Liver (tissue), 9 donors: ENCODE results near the gene ERGIC3. TPM values are rescaled to one million over a fixed set of nuclear protein-coding genes. Genes with fewer than 3 reads are reported as not detected.
"Not testable (repeated sequence)": the region's sequence is repeated elsewhere in the genome, so short reads cannot be mapped to it uniquely, and the experiment has no call there.

Experiments
- DNase-seq: peaks from one replicate; pipeline ENCODE4 v3.0.0-alpha.2; 2017; ENCODE audit warnings: low spot score
- H3K27ac ChIP-seq, 2 donors: one replicate each; pipeline ENCODE4 v1.7.0; 2013; ENCODE audit warnings: inconsistent platforms in 2 of 2, low read length in 2 of 2, control low read depth in 1 of 2, low read depth in 1 of 2, mild to moderate bottlenecking in 1 of 2
- H3K27me3 ChIP-seq, 4 donors: one replicate each; pipeline versions ENCODE4 v1.6.1 to v1.7.0; 2013; ENCODE audit warnings: low read length in 3 of 4, inconsistent platforms in 1 of 4, mild to moderate bottlenecking in 1 of 4, moderate library complexity in 1 of 4; ENCODE audit not compliant: control insufficient read depth in 4 of 4, insufficient read depth in 4 of 4
- H3K36me3 ChIP-seq, 4 donors: one replicate each; pipeline versions ENCODE4 v1.6.1 to v1.7.0; 2013; ENCODE audit warnings: low read length in 3 of 4, mild to moderate bottlenecking in 3 of 4, low read depth in 1 of 4, moderate library complexity in 1 of 4; ENCODE audit not compliant: control insufficient read depth in 4 of 4, insufficient read depth in 3 of 4
- H3K4me1 ChIP-seq, 4 donors: one replicate each; pipeline versions ENCODE4 v1.6.1 to v1.7.0; 2013; ENCODE audit warnings: low read length in 3 of 4, mild to moderate bottlenecking in 3 of 4, moderate library complexity in 1 of 4; ENCODE audit not compliant: control insufficient read depth in 4 of 4, insufficient read depth in 4 of 4
- H3K4me3 ChIP-seq, 3 donors: one replicate each; pipeline versions ENCODE4 v1.6.1 to v1.7.0; 2013; ENCODE audit warnings: low read length in 3 of 3, control low read depth in 1 of 3, low read depth in 1 of 3, mild to moderate bottlenecking in 1 of 3
- H3K9ac ChIP-seq, 2 donors: one replicate each; pipeline ENCODE4 v1.7.0; 2013; ENCODE audit warnings: low read length in 2 of 2, mild to moderate bottlenecking in 2 of 2, moderate library complexity in 2 of 2, control low read depth in 1 of 2, low read depth in 1 of 2
- H3K9me3 ChIP-seq, 4 donors: one replicate each; pipeline versions ENCODE4 v1.6.1 to v1.7.0; 2013; ENCODE audit warnings: low read length in 3 of 4; ENCODE audit not compliant: control insufficient read depth in 4 of 4
- ATF3 ChIP-seq: IDR thresholded peaks from 2 replicates; pipeline ENCODE4 v1.6.1; 2016; ENCODE audit warnings: antibody characterized with exemption
- CTCF ChIP-seq: fragments of 150-350 bp; IDR thresholded peaks from 2 replicates; pipeline ENCODE4 v1.5.1; 2017; ENCODE audit warnings: improper control_type of control experiment, low read depth, low read length; ENCODE audit not compliant: missing input control
- EGR1 ChIP-seq, 2 donors: IDR thresholded peaks; 2 replicates each; pipeline ENCODE4 v1.6.1; 2016 to 2018; ENCODE audit warnings: antibody characterized with exemption in 2 of 2, low read depth in 2 of 2
- FOXA1 ChIP-seq: IDR thresholded peaks from 2 replicates; pipeline ENCODE4 v1.6.1; 2016; ENCODE audit warnings: antibody characterized with exemption
- FOXA2 ChIP-seq: IDR thresholded peaks from 2 replicates; pipeline ENCODE4 v1.6.1; 2016; ENCODE audit warnings: antibody characterized with exemption
- HNF4A ChIP-seq, 2 donors: conservative IDR thresholded peaks; 2 replicates each; pipeline ENCODE4 v1.6.1; 2016; ENCODE audit warnings: antibody characterized with exemption in 2 of 2, mild to moderate bottlenecking in 2 of 2
- HNF4G ChIP-seq: IDR thresholded peaks from 2 replicates; pipeline ENCODE4 v1.6.1; 2016; ENCODE audit warnings: antibody characterized with exemption
- JUND ChIP-seq, 2 donors: IDR thresholded peaks; 2 replicates each; pipeline ENCODE4 v1.6.1; 2016; ENCODE audit warnings: antibody characterized with exemption in 2 of 2
- MAX ChIP-seq: IDR thresholded peaks from 2 replicates; pipeline ENCODE4 v1.6.1; 2016; ENCODE audit warnings: antibody characterized with exemption
- RAD21 ChIP-seq, 2 donors: IDR thresholded peaks; 2 replicates each; pipeline ENCODE4 v1.6.1; 2016; ENCODE audit warnings: antibody characterized with exemption in 2 of 2, mild to moderate bottlenecking in 2 of 2
- REST ChIP-seq: IDR thresholded peaks from 2 replicates; pipeline ENCODE4 v1.6.1; 2016; ENCODE audit warnings: antibody characterized with exemption, mild to moderate bottlenecking
- RXRA ChIP-seq, 2 donors: IDR thresholded peaks; 2 replicates each; pipeline ENCODE4 v1.6.1; 2017 to 2018; ENCODE audit warnings: antibody characterized with exemption in 2 of 2, mild to moderate bottlenecking in 1 of 2
- TAF1 ChIP-seq: conservative IDR thresholded peaks from 2 replicates; pipeline ENCODE4 v1.6.1; 2016; ENCODE audit warnings: antibody characterized with exemption, mild to moderate bottlenecking
- YY1 ChIP-seq: IDR thresholded peaks from 2 replicates; pipeline ENCODE4 v1.6.1; 2016; ENCODE audit warnings: antibody characterized with exemption, mild to moderate bottlenecking
- WGBS: extraction: QIAGEN DNeasy Blood & Tissue Kit; methylation state at CpG from one replicate; pipeline ENCODE4 v1.1.7; 2013; 5-methylcytosine and 5-hydroxymethylcytosine counted together
- polyA plus RNA-seq, 2 donors: library from polyadenylated mRNA; stranded (reverse) in 1 of 2; unstranded in 1 of 2; fragments of 200-250 nt in 1 of 2; fragments of >200 nt in 1 of 2; fragmentation: Nextera tagmentation in 1 of 2; extraction: Ambion mirVana in 1 of 2; gene quantifications; one replicate each; pipeline versions ENCODE4 v1.2.1 to v1.2.3, GENCODE V29; 2013 to 2015
- total RNA-seq, 2 donors: library from RNA; depleted of rRNA; stranded (reverse); fragments of >200 nt; gene quantifications; one replicate each; pipeline ENCODE4 v1.2.3, GENCODE V29; 2014
- donor health status: healthy.
- donor health status: healthy.
- donor health status: healthy.
- donor health status: healthy.
- donor health status: healthy.

ERGIC3 gene
- total and polyA plus RNA-seq, 4 donors, result 110 to 167 (median 120) TPM

- no peak overlapping the region for H3K4me3 ChIP-seq
These were observed 1.1 kb downstream of the ERGIC3 start for GRCh38 chr20:35542990-35543389.

GRCh38 chr20:35544436-35544835 is 2.6 kb downstream of the ERGIC3 start:
- no peak overlapping the region for H3K4me3 ChIP-seq
- H3K9ac ChIP-seq, result no peak overlapping the region
- no peak for TF ChIP-seq FOXA2
- WGBS, result 93% methylated on average over 16 of the region's 16 CpGs
- no peak for DNase-seq
- H3K27me3 ChIP-seq, result no peaks in the 10 kb centered on the region
- H3K4me1 ChIP-seq, result peaks cover 2 to 11% (median 9%) of the 10 kb centered on the region in 4 donors
- no peaks in the 10 kb centered on the region for H3K9me3 ChIP-seq
- H3K27ac ChIP-seq, result no peak overlapping the region
- H3K36me3 ChIP-seq, result peaks cover 3 to 28% (median 16%) of the 10 kb centered on the region in 4 donors

More at GRCh38 chr20:35542990-35543389, 1.1 kb downstream of the ERGIC3 start:
- TF ChIP-seq HNF4A (conservative IDR thresholded peaks at IDR 0.05) (no peak), TAF1 (no peak), FOXA1 (no peak), REST (no peak)
- H3K27ac ChIP-seq, result no peak overlapping the region
- DNase-seq, result no peak
- no peaks in the 10 kb centered on the region for H3K9me3 ChIP-seq
- 95% methylated on average over 1 of the region's 1 CpG for WGBS
- H3K27me3 ChIP-seq, result no peaks in the 10 kb centered on the region
- H3K36me3 ChIP-seq, result peaks cover 0 to 13% (median 9%) of the 10 kb centered on the region in 4 donors
- H3K9ac ChIP-seq, result no peak overlapping the region
- H3K4me1 ChIP-seq, result peaks cover 2 to 11% (median 9%) of the 10 kb centered on the region in 4 donors

- not testable (repeated sequence) for H3K9ac ChIP-seq
- 98% methylated on average over 7 of the region's 7 CpGs for WGBS
These were observed 3.1 kb downstream of the ERGIC3 start for GRCh38 chr20:35544941-35545340.

GRCh38 chr20:35546127-35546526 is 4.2 kb downstream of the ERGIC3 start:
- 90% methylated on average over 1 of the region's 1 CpG for WGBS
- Histone ChIP-seq H3K4me1 (peaks cover 2 to 11% (median 8%) of the 10 kb centered on the region in 4 donors), H3K4me3 (no peak overlapping the region), H3K36me3 (peaks cover 3 to 38% (median 20%) of the 10 kb centered on the region in 4 donors), H3K9ac (no peak overlapping the region), H3K27me3 (no peaks in the 10 kb centered on the region), H3K9me3 (no peaks in the 10 kb centered on the region), H3K27ac (no peak overlapping the region)
- no peak for DNase-seq
- TF ChIP-seq HNF4G (no peak), RAD21 (IDR thresholded peaks at IDR 0.05) (no peak), RXRA (IDR thresholded peaks at IDR 0.05) (no peak), MAX (no peak), YY1 (no peak), ATF3 (no peak), CTCF (no peak), REST (no peak), EGR1 (IDR thresholded peaks at IDR 0.05; ENCODE audit: low read depth in 2 of 2) (no peak), HNF4A (conservative IDR thresholded peaks at IDR 0.05) (no peak), JUND (IDR thresholded peaks at IDR 0.05) (no peak)

More at GRCh38 chr20:35544941-35545340, 3.1 kb downstream of the ERGIC3 start:
- not testable (repeated sequence) for H3K9me3 ChIP-seq, H3K27ac ChIP-seq, H3K27me3 ChIP-seq, H3K4me3 ChIP-seq, DNase-seq
- H3K4me1 ChIP-seq, result peaks cover 2 to 11% (median 9%) of the 10 kb centered on the region in 4 donors
- H3K36me3 ChIP-seq, result peaks cover 3 to 31% (median 17%) of the 10 kb centered on the region in 4 donors
